Neutrophil (primary cell): ENCODE measurements around the gene FANCF.
"Not testable (repeated sequence)": the region's sequence is repeated elsewhere in the genome, so short reads cannot be mapped to it uniquely, and the experiment has no call there.

Experiments
- H3K27ac ChIP-seq: fragments of 200-600 bp; sonication (generic); 2 replicates; pipeline ENCODE4 v1.5.1; 2016; ENCODE audit warnings: mild to moderate bottlenecking, moderate library complexity
- H3K27me3 ChIP-seq: fragments of 200-600 bp; sonication (generic); 2 replicates; pipeline ENCODE4 v1.6.0; 2016; ENCODE audit warnings: mild to moderate bottlenecking
- H3K36me3 ChIP-seq: fragments of 200-600 bp; sonication (generic); 2 replicates; pipeline ENCODE4 v1.5.1; 2017
- H3K4me1 ChIP-seq, 2 experiments: fragments of 200-600 bp in 1 of 2; sonication (generic) in 1 of 2; 1 replicate in 1 of 2; 2 replicates in 1 of 2; pipeline versions ENCODE4 v1.5.1 to v1.6.1; 2013 to 2016; ENCODE audit warnings: low read depth in 1 of 2, low read length in 1 of 2, mild to moderate bottlenecking in 1 of 2, moderate library complexity in 1 of 2; ENCODE audit not compliant: control insufficient read depth in 1 of 2, insufficient read depth in 1 of 2
- H3K4me3 ChIP-seq, 2 experiments: fragments of 200-600 bp in 1 of 2; sonication (generic) in 1 of 2; 1 replicate in 1 of 2; 2 replicates in 1 of 2; pipeline ENCODE4 v1.5.1; 2013 to 2016; ENCODE audit warnings: low read depth in 1 of 2, low read length in 1 of 2, mild to moderate bottlenecking in 1 of 2, moderate library complexity in 1 of 2
- H3K9me3 ChIP-seq: fragments of 200-600 bp; sonication (generic); 2 replicates; pipeline ENCODE4 v1.5.1; 2016
- TF ChIP-seq, protein P1 (sequence below): fragments of 200-600 bp; sonication (generic); IDR thresholded peaks from 2 replicates; pipeline ENCODE4 v1.5.1; 2016; ENCODE audit warnings: antibody characterized with exemption

FANCF gene

DNA sequence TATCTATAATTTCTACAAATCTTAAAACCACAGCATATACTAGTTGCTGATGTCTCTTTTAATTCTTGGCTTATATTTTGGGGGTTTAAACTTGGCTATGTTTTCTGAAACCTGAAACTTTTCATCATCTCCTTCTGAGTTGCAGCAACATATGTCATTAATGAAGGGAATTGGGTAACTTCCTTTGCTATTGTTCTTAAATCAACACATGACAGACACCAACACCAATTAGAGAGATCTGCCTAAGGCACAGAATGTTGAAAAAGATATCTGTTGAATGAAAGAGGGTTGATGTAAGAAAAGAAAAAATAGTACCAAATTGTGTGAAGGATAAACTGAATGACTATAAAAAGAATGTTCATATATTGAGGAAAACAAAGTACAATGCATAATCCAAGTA is 30.5 kb upstream of the FANCF start:
- peaks cover 25 to 28% of the 10 kb centered on the region in 2 experiments for H3K4me1 ChIP-seq
- TF ChIP-seq, protein P1, sequence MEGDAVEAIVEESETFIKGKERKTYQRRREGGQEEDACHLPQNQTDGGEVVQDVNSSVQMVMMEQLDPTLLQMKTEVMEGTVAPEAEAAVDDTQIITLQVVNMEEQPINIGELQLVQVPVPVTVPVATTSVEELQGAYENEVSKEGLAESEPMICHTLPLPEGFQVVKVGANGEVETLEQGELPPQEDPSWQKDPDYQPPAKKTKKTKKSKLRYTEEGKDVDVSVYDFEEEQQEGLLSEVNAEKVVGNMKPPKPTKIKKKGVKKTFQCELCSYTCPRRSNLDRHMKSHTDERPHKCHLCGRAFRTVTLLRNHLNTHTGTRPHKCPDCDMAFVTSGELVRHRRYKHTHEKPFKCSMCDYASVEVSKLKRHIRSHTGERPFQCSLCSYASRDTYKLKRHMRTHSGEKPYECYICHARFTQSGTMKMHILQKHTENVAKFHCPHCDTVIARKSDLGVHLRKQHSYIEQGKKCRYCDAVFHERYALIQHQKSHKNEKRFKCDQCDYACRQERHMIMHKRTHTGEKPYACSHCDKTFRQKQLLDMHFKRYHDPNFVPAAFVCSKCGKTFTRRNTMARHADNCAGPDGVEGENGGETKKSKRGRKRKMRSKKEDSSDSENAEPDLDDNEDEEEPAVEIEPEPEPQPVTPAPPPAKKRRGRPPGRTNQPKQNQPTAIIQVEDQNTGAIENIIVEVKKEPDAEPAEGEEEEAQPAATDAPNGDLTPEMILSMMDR: no peak
- no peaks in the 10 kb centered on the region for H3K36me3 ChIP-seq
- H3K4me3 ChIP-seq: no peak overlapping the region
- no peaks in the 10 kb centered on the region for H3K9me3 ChIP-seq
- H3K27me3 ChIP-seq: no peaks in the 10 kb centered on the region
- peak overlapping the region; percentile 77 for H3K27ac ChIP-seq

DNA sequence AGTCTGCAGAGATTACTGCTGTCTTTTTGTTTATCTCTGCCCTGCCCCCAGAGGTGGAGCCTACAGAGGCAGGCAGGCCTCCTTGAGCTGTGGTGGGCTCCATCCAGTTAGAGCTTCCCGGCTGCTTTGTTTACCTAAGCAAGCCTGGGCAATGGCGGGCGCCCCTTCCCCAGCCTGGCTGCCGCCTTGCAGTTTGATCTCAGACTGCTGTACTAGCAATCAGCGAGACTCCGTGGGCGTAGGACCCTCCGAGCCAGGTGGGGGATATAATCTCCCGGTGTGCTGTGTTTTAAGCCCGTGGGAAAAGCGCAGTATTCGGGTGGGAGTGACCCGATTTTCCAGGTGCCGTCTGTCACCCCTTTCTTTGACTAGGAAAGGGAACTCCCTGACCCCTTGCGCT is 26.7 kb upstream of the FANCF start:
- peaks cover 16 to 22% of the 10 kb centered on the region in 2 experiments for H3K4me1 ChIP-seq
- H3K9me3 ChIP-seq, H3K36me3 ChIP-seq, H3K27me3 ChIP-seq, H3K4me3 ChIP-seq, H3K27ac ChIP-seq: not testable (repeated sequence)

DNA sequence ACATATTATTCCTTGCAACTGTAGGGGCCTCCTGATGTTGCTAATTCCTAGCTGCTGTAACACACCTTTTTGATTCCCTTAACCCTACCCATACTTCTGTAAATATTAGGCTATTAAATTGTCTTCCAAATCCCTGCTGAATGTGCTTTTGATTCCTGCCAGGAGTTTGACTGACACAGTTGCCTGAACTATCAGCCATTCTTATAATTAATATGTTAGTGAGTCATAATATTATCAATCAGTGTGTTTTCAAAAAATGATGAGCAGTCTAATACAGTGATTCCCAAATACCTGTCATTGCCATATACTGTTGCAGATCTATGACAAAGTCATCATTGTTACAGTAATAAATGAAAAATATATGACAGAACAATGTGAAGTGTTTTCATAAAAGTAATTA is 15.9 kb upstream of the FANCF start:
- Histone ChIP-seq H3K9me3 (no peaks in the 10 kb centered on the region), H3K27ac (no peak overlapping the region), H3K36me3 (no peaks in the 10 kb centered on the region), H3K4me3 (no peak overlapping the region), H3K27me3 (no peaks in the 10 kb centered on the region), H3K4me1 (no peaks in the 10 kb centered on the region)
- TF ChIP-seq, protein P1: no peak

DNA sequence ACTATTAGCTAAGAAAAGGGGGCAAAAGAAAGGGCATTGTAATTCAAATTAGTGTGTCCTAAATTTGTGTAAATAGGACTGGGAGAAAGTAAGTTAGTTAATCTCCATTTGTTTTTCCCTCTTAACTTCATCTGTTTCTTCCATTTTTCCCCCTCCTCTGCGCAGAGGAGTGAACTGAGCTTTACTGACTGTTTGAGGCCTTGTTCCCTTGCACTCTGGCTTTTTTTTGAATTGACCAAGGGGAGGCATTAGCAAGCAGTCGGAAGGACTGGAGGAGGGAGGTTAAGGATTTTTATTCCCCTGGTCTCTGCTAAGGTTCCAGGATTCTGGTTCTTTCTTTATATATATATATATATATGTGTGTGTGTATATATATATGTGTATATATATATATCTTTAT is 15.2 kb upstream of the FANCF start:
- TF ChIP-seq, protein P1: no peak
- H3K27ac ChIP-seq: no peak overlapping the region
- no peaks in the 10 kb centered on the region for H3K9me3 ChIP-seq
- H3K27me3 ChIP-seq: no peaks in the 10 kb centered on the region
- H3K4me1 ChIP-seq: no peaks in the 10 kb centered on the region
- H3K36me3 ChIP-seq: no peaks in the 10 kb centered on the region
- no peak overlapping the region for H3K4me3 ChIP-seq

DNA sequence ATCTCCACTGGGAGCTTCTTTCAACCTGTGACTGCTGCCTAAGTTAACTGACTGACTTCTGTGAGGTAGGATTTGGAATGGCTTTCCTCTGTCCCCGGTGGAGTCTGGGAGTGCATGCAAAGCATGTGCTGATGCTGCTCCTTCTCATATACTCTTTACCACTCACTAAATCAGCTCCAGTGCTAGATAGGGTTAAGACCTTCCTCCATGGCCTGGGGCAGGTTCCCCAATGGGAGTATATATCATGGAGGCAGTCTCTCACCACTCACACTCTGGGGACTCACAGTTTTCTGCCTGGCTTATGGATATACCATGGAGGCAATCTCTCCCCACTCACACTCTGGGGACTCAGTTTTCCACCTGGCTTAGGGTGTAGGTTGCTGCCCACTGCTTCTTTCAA is 10.1 kb upstream of the FANCF start:
- Histone ChIP-seq H3K4me1 (no peaks in the 10 kb centered on the region), H3K36me3 (no peaks in the 10 kb centered on the region), H3K27me3 (no peaks in the 10 kb centered on the region), H3K27ac (no peak overlapping the region), H3K9me3 (no peaks in the 10 kb centered on the region), H3K4me3 (no peak overlapping the region)
- TF ChIP-seq, protein P1: no peak

DNA sequence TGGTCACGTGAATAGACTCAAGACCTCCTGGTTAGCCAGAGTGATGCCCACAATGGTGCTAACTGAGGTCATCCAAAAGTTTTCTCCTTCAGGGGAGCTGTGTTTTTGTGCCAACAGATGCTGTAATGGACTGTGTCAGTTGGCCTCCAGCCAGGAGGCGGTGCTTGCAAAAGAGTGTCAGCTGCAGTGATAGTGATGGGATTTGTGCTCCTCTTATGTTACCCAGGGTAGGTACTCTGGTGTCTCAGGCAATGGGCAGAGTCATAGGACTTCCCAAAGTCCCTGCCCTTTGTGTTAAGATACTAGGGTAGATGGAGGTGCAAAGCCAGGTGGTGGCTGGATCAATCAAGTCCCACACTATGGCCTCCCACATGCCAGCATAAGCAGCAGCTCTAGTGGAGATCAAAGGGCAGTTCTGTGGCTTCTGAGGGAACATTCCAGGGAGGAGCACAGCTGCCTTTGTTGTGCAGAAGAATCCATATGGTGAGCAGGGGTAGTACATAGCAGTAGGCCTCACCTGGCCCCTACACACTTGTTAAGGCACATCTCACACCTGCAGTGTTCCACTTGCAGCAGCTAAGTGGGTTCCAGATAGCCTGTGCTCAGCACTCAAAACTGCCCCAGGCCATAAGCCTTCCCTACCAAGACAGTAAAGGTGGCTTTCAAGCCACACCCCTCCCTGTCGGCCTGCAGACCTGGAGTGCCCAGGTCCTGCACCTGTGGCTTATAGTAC is 9.4 kb upstream of the FANCF start:
- H3K4me1 ChIP-seq: no peaks in the 10 kb centered on the region
- no peak overlapping the region for H3K27ac ChIP-seq
- no peaks in the 10 kb centered on the region for H3K27me3 ChIP-seq
- no peaks in the 10 kb centered on the region for H3K9me3 ChIP-seq
- TF ChIP-seq, protein P1: no peak
- no peak overlapping the region for H3K4me3 ChIP-seq
- H3K36me3 ChIP-seq: no peaks in the 10 kb centered on the region
